Retina (tissue), 1 donor: ENCODE data around the gene SHROOM4.
A peak's percentile ranks its signal among the peaks of the same experiment; 100 is the strongest.

Source experiments
- DNase-seq: peaks from one replicate; pipeline ENCODE4 v3.0.0-alpha.2; 2016

SHROOM4 gene

DNA sequence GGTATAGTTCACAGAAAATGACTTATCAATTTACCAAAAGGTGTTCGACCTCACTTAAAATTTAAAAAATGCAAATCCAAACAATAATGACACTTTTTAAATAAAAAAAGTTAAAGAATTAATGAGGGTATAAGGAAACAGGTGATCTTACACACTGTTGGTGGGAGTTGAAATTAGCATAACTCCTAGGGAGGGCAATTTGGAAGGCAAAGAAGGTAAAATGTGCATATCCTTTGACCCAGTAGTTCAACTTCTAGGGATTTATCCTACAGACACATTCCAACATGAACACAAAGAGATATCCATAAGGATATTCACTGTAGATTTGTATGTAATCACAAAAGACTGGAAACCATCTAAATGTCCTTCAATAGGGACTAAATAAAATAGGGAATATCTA lies 199.5 kb downstream of the SHROOM4 start:
- no peak for DNase-seq

DNA sequence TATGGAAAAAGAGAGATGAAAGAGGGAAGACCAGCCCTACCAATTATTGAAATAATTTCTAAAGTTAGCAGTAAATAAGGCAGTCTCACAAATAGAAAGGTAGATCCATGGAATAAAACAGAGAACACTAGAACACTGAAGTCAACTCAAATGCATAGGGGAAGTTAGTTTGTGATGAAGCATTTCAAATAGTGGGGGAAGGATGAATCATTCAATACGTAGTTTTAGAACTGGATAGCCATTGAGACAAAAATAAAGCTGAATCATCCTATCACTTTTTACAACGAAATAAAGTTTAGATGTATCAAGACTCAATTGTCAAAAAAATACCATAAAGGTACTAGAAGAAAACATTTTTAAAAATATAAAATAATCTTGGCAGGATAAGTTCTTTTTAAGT lies 200.1 kb downstream of the SHROOM4 start:
- no peak for DNase-seq

DNA sequence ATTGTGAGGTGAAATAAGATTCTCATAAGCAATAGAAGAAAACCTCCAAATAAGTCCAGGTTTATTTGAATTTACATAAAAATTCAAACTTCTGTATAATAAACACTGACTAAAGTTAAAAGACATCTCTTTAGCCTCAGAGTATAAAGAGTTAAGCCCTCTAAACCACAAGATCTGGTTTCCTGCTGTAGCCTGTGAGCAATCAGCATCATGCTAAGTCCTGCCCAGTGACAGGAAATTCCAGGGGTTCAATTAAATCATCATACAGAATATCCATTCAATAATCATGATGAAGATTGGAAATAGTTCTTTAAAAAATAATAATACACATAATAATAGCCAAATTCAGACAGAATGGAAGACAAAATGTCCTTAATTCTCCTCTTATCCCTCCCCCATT lies 204.2 kb downstream of the SHROOM4 start:
- no peak for DNase-seq

DNA sequence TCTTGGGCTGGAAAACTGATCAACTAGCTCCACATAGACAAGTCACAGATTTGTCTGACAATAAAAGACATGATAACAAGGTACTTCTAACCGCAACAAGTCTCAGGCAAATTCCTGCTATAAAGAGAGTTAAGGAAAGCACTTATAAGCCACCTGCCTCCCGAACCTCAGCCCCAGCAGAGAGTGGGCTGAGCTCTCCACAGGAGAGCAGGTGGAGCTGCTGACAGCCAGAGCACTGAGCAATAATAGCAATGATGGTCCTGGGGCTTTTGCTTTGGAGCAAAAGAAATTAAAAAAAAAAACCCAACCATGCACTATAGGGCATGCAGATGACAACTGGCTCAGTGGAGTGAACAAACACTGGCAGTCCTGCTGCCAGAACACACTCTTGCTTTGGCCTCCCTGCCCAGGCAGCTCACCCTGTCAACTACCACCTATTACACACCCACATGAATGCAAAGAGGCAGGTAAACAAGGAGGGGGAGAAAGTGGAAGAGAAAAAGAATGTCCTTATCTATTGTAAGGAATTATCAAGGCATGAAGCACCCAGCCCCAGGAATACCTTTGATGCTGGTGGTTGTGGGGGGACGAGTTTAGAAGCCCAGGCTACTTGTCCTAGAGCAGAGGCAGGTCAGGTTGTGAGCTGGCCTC lies 207.6 kb downstream of the SHROOM4 start:
- peak; percentile 1 for DNase-seq

DNA sequence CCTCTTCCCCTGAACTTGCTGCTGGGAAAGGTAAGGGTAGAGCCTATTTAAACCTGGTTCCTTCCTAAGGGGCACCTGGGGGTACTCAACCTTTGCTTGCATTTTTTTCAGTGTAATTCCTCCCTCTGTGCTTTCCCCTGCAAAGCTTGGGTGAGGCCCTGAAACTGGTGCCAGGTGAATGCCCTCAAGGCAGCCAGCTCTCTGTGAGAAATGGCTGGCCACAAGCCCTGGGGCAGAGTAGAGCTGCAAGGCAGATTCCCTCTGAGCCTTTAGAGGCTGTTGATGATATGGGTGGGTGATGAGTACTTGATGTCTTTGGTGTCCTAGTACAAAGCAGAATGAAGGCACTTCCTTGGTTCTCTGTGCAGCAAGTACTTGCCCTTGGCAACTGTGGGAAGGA lies 217.9 kb downstream of the SHROOM4 start:
- DNase-seq, result no peak

DNA sequence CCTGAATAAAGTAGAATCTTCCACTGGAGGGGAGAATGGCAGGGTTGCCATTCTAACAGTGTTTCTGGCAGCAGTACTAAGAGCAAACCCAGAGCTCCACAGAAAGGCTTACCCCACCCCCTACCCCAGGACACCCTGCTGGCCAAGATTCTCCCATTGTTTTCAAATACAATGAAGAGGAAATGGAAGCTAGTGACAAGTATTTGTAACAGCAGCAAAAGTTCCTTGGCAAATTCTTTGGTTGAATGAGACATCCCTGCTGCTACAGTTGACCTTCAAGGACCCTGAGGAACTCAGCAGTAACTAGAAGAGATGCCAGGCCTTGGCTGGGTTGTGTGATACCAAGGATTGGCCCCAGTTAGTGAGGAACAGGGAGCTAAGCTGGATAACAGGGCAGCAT lies 219.2 kb downstream of the SHROOM4 start:
- DNase-seq, result peak; percentile 16

DNA sequence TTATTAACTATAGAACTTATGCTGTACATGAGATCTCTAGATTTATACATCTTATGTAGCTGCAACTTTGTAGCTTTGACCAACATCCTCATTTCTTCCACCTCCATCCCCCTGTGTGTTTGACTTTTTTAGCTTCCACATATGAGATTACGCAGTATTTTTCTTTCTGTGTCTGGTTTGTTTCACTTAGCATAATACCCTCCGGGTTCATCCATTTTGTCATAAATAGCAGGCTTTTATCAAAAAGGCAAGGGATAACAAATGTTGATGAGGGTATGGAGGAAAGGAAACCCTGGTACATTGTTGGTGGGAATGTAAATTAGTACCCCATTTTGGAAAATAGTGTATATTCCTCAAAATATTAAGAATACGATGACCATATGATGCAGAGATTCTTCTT lies 227.0 kb downstream of the SHROOM4 start:
- DNase-seq, result no peak

DNA sequence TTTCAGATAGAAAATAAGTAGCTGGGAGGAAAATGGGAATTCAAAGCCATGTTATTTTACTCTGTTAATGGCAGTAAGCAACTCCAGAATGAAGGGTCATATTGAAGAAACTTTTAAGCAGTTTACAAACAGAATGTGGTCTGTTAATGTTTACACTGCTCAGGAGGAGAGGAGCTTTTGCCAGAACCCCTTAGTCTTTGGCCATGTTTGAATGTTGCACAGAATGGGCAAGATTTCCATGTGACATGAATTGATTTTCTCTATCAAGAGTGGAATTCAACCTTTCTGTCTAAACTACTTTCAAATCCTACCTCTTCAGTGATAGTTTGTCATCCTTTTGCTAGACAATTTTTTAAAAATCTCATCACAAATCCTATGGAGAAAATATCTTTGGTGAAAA lies 227.6 kb downstream of the SHROOM4 start:
- no peak for DNase-seq

DNA sequence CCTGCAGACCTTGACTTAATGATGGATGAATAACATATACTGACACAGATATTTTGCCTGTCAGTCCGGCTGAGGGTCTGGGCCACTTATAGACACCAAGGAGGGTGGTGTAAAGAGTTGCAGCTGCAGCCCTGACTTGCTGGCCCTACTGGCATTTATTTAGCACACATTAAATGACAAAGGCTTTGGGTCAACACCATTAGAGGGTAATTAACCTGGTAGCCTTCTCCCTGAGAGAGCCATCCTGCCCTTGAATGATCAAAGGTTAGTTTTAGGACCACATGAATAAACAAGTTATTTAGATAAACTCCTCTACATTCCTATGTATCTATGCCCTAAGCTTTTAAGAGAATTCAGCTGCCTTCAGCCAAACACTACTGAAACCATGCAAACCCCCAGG lies 232.6 kb downstream of the SHROOM4 start:
- DNase-seq, result no peak

DNA sequence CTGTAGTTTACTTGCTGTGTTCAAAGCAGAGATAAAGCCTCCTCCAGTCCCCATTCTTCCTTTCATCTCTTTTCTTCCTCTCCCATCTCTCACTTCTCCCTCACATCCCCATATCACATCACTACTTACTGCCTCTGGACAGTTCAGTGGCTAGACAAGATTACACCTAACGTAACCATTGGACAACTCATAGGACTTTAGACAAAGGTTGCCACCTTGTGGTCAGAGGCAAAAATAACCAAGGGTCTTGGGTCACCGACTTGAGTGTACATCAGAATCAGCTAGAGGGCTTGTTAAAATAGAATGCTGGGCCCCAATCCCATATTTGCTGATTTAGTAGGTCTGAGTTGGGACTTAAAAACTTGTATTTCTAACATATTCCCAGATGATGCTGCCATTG lies 234.0 kb downstream of the SHROOM4 start:
- peak; percentile 47 for DNase-seq

DNA sequence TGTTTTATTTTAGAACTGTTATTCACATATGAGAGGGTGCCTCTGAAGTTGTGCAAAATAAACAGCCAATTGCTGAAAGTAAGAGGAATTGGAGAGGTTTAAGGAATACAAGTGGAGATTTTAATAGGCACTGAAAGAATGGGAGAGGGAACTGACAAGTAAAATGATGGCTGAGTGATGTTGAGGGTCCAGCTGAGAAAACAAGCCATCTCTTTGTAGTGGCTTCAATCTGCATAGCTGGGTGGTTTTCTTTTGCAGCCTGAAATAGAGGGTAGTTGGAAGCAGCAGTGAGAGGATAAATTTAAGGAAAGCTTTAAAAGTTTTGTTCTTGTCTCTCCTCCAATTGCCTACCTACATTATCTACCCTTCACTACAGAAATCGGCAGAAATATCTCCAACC lies 236.7 kb downstream of the SHROOM4 start:
- DNase-seq, result no peak

DNA sequence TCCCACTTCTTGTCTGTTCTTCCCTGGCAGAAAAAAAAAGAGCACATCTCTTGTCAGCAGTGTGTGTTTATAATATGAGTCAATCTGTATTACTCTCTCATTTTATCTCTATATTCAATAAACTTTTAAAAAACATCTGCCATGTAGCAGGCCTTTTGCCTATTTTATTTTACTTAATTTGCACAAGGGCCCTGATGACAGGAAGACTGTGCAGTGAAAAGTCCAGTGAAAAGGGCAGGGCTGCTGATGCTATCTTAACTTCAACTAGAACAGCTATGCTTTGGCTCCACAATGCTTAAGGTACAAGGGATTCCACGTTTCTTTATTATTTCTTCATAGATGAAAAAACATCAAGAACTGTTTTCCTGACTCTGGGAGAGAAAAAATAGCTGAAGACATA lies 246.4 kb downstream of the SHROOM4 start:
- DNase-seq, result no peak

DNA sequence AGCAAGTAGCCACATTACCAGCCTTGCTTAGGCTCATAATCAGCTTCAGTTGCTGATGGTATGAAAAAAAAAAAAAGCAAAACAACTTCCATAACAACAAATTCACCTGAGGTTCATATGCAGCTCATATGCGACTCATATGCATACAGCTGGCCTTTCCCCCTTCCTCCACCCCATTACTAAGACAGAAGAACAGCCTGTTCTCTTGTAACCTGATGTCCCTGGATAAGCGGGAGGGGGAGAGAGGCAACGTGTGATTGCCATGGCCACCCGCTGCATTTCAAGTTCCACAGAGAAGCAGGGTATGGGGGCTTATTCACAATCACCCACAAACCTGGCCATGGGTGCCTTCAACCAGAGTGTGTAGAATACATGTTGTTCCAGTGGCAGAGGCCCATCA lies 248.3 kb downstream of the SHROOM4 start:
- DNase-seq, result no peak
